Stimulated activated CD4-positive, alpha-beta T cell treated with anti-CD3 and anti-CD28 coated beads, TNF-alpha, amount 100 ng/mL, for 1 hour (primary cell): Measurements from ENCODE around the gene NCOA1.
"Not testable (repeated sequence)": the region's sequence is repeated elsewhere in the genome, so short reads cannot be mapped to it uniquely, and the experiment has no call there.

Source experiments
- DNase-seq, 3 donors: peaks; one replicate each; pipeline ENCODE4 v3.0.0-alpha.2; 2020; ENCODE audit warnings: low read depth in 3 of 3, low spot score in 1 of 3

Gene NCOA1

DNA sequence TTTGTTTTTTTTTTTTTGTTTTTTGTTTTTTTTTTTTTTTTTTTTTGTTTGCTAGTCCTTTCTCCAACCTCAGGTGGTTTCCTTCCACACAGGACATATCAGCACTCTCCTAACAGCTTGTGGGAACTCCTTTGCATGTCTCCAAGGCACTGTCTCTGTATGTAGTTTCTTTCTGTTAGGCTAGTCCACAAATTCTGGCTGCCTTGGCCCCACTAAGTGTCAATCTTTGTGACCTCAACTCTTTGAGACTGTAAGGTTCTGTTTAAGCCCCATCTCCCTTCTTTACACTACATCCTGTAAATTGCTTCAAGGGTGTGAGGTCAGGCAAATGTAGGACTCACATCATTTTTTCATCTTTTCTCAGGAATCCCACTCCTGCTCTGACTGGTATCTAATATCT is 85.1 kb downstream of the NCOA1 start:
- DNase-seq = no peak

- no peak for DNase-seq
Measured at GRCh38 chr2:24576617-24577016, 85.6 kb downstream of the NCOA1 start.

GRCh38 chr2:24577481-24577880 is 86.4 kb downstream of the NCOA1 start:
- DNase-seq = no peak

DNA sequence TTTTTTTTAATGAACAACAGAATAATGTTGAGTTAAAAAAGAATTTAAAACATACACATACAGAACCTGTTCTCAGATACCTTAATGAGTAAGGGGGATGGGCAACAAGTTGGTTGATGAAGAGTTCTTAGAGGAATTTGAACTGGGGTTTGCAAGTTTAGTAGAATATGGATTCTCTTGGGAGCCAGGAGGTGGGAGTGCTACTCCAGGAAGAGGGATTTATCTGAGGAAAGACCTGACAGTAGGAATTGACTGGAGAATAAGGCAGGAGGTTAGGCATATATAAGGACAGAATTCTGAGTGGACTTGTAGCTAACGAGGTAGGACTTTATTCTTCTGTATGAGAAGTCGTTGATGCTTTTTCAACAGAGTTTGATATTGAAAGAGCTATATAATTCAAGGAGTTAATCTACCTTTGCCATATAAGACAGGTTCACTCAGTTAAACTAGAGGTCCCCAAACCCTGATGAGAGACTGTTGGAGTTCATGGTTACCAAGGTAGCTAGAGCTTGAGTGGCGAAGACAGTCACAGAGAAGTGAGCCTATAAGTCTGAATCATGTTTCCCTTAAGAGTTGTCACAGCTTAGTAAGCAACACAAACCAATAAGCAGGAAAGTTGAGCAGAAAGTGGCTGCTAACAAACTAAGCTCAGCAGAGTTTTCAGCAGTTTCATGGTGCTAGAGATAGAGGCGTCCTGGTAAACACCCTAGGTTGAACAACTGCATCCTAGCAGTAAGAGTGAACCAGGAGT is 88.2 kb downstream of the NCOA1 start:
- DNase-seq = no peak

DNA sequence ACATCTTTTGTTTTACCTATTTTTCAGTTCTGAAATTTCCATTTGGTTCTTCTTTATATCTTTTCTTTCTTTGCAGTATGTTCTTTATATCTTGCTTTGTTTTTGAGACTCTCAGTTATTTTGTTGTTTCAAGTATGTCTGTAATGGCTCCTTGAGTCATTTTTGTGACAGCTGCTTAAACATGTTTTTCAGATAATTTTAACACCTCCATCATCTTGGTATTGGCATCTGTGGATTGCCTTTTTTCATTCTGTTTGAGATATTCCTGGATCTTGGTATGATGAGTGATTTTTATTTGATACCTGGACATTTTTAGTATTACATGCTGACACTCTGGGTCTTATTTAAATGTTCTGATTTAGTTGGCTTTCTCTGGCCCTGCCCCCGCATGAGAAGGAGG is 89.5 kb downstream of the NCOA1 start:
- DNase-seq = no peak

GRCh38 chr2:24581971-24582370 is 90.9 kb downstream of the NCOA1 start:
- not testable (repeated sequence) for DNase-seq

DNA sequence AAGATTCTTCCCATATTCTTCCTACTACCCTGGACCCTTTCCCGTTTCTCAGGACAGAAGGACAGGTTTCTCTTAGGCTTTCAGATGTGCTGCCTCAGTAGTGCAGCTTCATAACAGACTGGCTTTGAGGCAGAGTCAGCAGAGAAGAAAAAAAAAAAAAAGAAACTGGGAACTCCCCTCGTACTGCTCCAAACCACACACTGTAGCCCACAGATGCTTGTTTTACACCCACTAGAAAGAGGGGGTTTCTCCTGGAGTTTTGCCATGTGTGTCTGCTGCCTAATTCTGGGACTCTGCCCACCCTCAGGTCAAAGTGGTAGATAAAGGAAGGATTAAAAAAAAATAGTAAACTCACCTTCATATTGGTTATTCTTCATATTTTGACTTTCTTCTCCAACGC is 95.9 kb downstream of the NCOA1 start:
- DNase-seq = no peak

- no peak for DNase-seq
Measured at GRCh38 chr2:24588294-24588693, 97.2 kb downstream of the NCOA1 start.

DNA sequence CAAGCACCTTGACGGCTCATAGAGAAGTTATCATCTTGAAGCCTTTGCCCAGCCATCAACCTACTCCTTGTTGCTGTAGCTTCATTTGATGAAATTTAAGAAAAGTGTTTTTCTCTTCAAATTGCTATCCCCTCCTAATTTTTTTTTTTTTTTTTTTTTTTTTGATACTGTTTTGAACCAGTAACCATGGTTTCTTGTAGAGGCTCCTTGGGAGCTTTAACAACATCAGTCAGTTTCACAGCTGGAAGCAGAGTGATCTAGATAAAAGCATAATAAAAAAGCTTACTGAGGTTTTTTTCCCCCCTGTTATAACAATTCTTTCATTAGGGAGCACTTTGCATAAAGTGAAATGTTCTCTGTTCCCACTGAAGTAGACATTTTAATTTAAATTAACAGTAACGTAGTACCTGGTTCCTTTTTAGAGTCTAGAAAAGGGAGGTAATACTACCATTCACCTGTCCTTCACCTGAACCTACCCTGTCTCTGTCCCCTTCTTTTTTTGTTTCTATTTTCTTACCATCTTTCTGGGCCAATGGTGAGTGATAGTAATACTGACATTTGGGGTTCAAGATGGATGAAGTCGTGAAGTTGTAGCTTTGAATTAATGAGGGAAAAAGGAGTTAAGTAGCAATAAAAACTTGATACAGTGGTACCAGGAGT is 101.5 kb downstream of the NCOA1 start:
- no peak for DNase-seq

- no peak for DNase-seq
Measured at GRCh38 chr2:24594283-24594682, 103.2 kb downstream of the NCOA1 start.

DNA sequence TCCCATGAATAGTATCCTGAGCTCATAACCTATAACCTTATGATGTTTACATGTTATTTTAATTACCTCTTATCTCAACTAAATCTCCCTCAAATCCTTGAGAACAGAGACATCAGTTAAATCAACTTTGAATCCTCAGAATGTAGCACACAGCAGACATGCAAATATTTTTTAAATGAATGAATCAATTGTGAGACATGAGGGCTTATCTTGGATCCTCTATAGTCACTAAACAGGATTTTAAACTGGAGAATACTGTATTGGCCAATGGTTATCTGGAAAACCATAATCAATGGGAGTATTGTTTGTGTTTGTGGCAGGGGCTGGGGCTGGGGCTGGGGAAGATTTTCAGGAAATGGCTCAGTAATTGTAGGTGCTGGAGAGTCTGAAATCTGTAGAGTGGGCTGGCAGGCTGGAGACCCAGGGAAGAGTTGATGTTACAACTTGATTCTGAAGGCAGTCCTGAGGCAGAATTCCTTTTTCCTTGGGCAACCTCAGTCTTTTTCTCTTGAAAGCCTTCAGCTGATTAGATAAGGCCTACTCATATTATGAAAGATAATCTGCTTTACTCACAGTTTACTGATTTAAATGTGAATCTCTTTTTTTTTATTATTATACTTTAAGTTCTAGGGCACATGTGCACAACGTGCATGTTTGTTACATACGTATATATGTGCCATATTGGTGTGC is 106.3 kb downstream of the NCOA1 start:
- DNase-seq = no peak

DNA sequence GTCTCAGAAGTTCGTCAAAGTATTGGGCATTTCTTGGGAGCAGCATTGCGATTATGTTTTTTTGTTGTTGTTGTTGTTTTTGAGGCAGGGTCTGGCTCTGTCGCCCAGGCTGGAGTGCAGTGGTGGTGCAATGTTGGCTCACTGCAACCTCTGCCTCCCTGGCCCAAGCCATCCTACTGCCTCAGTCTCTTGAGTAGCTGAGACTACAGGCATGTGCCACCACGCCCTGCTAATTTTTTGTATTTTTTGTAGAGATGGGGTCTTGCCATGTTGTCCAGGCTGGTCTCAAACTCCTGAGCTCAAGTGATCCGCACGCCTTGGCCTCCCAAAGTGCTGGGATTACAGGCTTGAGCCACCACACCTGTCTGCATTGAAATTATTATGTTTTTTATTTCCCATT is 109.1 kb downstream of the NCOA1 start:
- DNase-seq = not testable (repeated sequence)

GRCh38 chr2:24611631-24612030 is 120.6 kb downstream of the NCOA1 start:
- DNase-seq = no peak

DNA sequence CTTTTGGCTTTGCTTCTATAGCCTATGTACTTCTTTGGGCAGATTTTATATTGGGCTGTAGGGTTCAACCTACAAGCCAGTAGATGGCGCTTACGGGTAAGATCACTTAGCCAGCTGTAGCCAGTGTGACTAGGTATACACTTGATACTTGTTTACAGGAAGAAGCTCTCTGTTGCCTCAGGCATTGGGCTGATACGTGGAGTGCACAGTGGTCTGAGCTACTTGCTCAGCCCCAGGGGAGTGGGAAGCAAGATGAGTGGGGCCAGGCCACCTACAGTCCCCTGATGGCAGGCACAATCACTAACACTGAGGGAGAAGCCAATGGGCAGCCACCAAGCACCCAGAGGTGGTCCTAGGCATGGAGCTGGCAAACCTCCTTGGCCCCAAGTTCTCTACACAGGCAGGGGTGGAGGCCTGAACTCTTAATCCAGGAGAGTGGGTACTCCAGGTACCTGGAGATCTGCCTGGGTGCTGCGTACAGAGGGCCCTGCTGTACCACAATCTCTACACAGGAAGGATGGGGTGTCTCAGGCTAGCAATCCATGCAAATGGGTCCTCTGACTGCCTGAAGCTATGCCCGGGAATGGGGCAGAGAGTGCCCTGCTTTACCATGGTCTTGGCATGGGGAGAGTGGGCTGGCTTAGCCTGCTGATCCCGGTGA is 122.2 kb downstream of the NCOA1 start:
- DNase-seq = no peak

DNA sequence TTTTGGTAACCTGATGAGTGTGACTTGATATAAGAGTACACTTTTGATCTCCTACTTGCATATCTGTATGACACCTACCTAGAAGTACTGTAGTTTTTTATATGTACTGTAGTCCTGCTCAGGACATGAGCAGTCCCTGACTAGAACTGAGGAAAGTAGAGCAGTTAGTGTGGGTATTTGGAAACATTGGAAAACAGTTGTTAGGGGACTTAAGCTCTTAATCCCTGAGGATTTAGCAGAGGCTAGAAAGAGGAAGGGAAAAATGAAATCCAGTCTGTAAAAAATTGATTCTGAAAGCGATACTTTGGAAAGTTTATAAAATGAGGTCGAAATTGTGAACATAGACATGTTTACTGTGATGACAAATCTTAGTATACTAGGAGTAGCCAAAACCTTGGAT is 125.6 kb downstream of the NCOA1 start:
- DNase-seq = no peak

DNA sequence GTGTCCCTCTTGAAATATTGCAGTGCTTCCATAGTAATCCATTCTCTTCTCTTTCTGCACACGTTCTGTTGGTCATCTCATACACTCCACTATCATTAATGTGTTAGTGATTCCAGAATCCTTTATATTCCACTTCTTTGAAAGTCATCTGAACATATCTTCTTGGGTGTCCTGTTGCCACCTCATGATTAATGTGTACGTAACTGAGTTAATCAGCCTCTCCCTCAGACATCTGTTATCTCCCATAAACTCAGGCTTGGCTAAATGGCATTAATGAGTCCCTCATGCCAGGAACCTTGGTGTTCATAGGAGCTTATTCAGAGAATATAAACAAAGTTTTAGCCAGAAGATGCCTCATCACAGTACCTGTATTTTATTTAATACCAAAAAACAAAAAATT is 126.4 kb downstream of the NCOA1 start:
- no peak for DNase-seq

- no peak for DNase-seq
Measured at GRCh38 chr2:24618144-24618543, 127.1 kb downstream of the NCOA1 start.

- DNase-seq = no peak
Measured at GRCh38 chr2:24618680-24619079, 127.6 kb downstream of the NCOA1 start.

DNA sequence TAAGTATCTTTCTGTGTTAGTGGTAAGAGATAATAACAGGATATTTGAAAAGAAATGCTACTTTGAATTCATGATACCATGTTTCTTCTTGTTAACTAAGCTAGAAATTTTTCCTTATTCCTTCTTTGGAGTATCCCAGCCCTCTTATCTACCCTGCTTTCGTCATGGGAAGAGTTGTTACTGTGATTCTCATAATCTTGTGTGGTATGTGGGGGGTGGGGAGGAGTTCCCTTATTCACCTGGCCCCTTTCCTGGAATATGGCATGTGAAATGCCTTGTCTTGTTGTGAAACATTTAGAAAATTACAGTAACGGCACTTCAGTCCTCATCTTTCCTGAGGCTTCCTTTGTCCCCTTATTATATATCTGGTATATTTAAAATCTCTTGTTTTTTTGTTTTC is 129.9 kb downstream of the NCOA1 start:
- DNase-seq = no peak

DNA sequence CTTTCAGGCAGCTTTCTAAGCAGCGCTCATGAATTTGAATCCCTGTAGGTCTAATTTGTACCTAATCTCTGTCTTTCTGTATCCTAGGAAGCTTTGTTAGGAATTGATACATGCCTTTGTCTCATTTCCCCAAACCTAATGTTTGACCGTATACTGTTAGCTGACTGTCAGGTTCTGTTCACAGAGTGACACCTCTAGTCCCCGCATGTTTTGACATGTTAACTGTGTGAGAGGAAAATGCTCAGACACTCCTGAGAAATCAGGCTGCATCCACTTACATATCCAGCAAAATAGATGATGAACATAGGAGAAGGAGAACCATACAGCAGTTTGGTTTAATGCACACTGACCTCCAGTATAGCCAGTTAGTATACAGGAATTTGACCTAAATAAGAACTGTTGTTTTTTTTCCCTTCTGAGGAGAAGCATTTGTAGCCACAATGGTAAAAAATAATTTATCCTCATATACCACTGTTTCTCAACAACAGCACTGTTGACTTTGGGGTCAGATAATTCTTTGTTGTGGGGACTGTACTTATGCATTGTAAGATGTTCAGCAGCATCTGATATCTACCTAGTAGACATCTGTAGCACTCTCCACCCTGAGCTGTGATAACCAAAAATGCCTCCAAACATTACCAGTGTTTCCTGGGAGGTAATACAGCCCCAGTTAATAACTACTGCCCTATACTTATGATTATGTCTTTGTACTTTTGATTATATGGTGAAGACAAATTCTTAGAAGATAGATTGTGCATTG is 130.9 kb downstream of the NCOA1 start:
- no peak for DNase-seq

- DNase-seq = no peak
Measured at GRCh38 chr2:24623535-24623934, 132.5 kb downstream of the NCOA1 start.
